Umbilical cord (tissue), 2 donors: ENCODE measurements around the gene ATP10B. TPM values are rescaled to one million over a fixed set of nuclear protein-coding genes. Genes with fewer than 3 reads are reported as not detected.
"Not testable (repeated sequence)": the region's sequence is repeated elsewhere in the genome, so short reads cannot be mapped to it uniquely, and the experiment has no call there.

Experiments used
- DNase-seq: peaks from one replicate; pipeline ENCODE4 v3.0.0-alpha.2; 2015; ENCODE audit warnings: low spot score
- total RNA-seq: library from RNA; depleted of rRNA; stranded (reverse); fragments of >200 nt; gene quantifications from one replicate; pipeline ENCODE4 v1.2.3, GENCODE V29; 2014; ENCODE audit warnings: low replicate concordance; ENCODE audit not compliant: insufficient read depth

ATP10B gene, protein sequence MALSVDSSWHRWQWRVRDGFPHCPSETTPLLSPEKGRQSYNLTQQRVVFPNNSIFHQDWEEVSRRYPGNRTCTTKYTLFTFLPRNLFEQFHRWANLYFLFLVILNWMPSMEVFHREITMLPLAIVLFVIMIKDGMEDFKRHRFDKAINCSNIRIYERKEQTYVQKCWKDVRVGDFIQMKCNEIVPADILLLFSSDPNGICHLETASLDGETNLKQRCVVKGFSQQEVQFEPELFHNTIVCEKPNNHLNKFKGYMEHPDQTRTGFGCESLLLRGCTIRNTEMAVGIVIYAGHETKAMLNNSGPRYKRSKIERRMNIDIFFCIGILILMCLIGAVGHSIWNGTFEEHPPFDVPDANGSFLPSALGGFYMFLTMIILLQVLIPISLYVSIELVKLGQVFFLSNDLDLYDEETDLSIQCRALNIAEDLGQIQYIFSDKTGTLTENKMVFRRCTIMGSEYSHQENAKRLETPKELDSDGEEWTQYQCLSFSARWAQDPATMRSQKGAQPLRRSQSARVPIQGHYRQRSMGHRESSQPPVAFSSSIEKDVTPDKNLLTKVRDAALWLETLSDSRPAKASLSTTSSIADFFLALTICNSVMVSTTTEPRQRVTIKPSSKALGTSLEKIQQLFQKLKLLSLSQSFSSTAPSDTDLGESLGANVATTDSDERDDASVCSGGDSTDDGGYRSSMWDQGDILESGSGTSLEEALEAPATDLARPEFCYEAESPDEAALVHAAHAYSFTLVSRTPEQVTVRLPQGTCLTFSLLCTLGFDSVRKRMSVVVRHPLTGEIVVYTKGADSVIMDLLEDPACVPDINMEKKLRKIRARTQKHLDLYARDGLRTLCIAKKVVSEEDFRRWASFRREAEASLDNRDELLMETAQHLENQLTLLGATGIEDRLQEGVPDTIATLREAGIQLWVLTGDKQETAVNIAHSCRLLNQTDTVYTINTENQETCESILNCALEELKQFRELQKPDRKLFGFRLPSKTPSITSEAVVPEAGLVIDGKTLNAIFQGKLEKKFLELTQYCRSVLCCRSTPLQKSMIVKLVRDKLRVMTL (N-terminal part only)
- total RNA-seq: 2.2 TPM

GRCh38 chr5:160852049-160852448 is at the start of gene ATP10B:
ATP10B (minus strand) TSS chr5:160852211; CDS start chr5:160688074, 164,137 bp downstream.
- DNase-seq: no peak

DNA sequence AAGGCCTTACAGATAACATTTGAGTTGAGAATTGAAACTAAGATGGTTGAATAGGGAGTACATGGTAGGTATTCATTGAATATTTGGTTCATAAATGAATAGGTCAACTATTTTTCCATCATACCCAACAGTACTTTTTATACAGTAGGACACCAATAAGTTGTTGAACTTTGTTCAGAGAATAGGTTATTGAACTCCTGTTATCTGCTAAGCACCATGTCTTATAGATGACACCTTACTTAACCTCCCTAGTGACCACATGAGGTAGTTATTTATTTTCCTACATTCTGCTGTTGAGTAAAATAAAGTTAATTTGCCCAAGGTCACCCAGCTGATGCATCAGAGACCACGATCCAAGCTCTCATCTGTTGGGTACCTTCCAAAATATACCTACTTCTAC is 49.6 kb upstream of the ATP10B start:
- no peak for DNase-seq

DNA sequence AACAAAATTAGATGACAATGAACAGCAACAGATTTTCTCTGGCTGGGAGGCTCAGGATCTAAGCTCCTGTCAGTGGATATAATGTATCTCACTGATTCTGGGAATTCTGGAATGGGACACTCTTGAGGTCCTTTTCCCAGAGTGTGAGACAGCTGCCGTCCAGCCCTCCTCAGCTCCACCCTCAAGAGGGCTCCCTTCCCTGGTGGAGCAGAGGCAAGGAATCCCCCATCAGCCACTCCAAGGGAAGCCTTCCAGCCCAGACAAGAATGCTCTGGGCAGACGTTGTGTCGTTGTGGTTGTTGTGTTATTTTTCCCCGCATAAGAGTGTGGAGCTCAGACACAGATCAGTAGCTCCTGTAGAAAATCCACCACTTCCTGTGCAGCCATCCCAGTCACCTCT is 47.7 kb upstream of the ATP10B start:
- DNase-seq: no peak

DNA sequence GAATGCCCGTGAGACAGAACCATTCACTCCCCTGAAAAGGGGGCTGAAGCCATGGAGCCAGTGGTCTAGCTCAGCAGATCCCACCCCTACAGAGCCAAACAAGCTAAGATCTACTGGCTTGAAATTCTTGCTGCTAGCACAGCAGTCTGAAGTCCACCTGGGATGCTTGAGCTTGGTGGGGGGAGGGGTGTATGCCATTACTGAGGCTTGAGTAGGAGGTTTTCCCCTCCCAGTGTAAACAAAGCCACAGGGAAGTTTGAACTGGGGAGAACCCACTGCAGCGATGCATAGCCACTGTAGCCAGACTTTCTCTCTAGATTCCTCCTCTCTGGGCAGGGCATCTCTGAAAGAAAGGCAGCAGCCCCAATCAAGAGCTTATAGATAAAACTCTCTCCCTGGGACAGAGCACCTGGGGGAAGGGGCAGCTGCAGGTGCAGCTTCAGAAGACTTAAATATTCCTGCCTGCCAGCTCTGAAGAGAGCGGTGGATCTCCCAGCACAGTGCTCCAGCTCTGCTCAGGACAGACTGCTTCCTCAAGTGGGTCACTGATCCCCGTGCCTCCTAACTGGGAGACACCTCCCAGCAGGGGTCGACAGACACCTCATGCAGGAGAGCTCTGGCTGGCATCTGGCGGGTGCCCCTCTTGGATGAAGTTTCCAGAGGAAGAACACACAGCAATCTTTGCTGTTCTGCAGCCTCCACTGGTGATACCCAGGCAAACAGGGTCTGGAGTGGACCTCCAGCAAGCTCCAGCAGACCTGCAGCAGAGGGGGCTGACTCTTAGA is 41.4 kb upstream of the ATP10B start:
- not testable (repeated sequence) for DNase-seq

DNA sequence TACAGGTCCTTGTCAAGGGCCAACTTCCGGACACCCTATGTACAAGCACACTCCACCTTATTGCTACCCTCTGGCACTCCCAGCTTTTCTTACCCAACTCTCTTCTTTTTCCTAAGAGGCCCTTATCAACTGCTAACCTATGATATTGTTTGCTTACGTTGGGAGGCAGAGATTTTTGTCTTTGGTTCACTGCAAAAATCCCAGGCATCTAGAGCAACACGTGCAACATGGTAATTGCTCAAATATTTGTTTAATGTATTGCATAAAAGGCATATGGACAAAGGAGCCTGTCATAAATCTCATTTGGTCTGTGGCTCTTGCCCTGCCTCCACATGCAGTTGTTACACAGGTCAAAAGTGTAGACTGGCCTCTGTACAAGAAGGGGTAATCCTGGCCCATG is 35.8 kb upstream of the ATP10B start:
- DNase-seq: no peak

- not testable (repeated sequence) for DNase-seq
Observed at GRCh38 chr5:160873560-160874200, 21.7 kb upstream of the ATP10B start.

- no peak for DNase-seq
Observed at GRCh38 chr5:160869989-160870521, 18.0 kb upstream of the ATP10B start.

DNA sequence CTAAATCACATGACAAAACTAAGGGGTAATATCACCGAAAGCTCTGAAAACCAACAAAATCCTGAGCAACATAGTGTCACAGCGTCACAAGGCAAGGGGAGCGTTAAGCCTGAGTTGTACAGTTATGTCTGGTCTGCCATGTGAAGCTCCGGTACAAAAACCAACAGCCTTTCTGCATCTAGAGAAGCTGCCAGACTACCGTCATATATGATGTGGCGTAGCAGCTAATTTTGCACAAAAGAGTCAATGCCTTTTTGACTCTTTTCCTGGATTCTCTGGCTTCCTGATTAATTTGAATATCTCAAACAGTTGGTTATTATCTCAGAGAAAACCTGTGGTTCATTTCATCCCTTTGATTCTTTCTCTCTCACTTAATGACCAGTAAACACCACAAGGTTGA is 16.0 kb upstream of the ATP10B start:
- no peak for DNase-seq

DNA sequence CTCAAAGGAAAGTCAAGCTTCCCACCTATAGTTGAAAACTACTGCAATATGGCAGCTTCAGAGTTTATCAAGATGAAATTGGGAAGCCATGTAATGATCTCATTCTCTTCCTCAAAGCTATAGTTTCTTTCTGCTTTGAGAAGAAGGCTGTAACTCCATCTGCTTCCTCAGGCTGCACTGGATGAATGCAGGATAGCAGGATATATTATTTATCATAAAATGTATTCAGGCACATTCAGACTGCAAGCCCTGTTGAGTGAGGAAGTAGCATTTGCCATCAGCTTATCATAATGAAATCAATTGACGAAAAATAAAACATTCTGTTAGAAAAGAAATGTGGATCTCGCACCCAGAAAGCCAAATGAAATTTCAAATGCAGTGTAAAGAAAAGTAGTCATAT is 560 bp downstream of the ATP10B start:
- DNase-seq: no peak

GRCh38 chr5:160850421-160850820 is 1.6 kb downstream of the ATP10B start:
- peak; percentile 80 for DNase-seq

DNA sequence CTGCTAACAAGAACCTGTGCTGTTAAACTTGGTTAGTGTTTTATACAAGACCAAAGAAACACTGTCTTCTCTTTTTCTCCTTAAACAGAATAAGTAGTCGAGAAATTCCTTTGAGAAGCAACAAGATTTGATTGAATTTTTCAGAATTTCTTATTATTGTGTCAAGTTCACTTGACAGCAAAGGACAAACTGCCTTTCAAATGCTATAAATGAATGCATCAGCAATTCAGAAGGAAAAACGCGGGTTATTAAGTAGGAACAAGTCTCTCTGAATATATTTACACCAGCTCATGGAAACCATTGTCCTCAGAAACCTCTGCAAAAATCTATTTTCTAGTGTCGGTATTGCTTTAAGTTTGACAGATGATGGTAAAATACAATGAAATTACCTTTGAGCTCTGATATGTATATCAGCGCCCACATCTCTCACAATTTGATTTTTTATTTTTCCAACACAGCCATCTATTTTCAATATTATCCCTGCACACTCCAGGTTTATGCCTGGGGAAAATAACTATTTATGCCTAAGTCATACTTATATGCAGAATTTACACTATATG is 4.4 kb downstream of the ATP10B start:
- no peak for DNase-seq

GRCh38 chr5:160846642-160847041 is 5.4 kb downstream of the ATP10B start:
- no peak for DNase-seq

- no peak for DNase-seq
Observed at GRCh38 chr5:160844177-160844576, 7.8 kb downstream of the ATP10B start.

DNA sequence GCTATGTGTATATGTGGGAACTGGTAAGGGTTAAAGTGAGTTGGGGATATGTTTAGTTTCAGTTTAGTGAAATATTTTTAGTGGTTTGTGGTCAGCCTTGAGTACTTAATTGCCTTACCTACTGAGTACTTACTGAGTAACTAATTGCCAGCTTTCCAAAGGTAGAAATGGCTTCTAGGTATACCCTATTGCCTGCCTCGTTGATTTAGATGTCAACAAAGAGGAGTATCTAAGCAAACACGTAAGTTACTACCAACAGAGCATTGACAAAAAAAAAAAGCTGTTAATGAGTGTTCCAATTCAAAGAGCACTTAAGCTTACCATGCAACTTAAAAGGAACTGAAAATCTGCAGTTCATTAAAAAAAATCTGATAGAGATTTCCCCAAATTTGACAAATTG is 8.8 kb downstream of the ATP10B start:
- no peak for DNase-seq

DNA sequence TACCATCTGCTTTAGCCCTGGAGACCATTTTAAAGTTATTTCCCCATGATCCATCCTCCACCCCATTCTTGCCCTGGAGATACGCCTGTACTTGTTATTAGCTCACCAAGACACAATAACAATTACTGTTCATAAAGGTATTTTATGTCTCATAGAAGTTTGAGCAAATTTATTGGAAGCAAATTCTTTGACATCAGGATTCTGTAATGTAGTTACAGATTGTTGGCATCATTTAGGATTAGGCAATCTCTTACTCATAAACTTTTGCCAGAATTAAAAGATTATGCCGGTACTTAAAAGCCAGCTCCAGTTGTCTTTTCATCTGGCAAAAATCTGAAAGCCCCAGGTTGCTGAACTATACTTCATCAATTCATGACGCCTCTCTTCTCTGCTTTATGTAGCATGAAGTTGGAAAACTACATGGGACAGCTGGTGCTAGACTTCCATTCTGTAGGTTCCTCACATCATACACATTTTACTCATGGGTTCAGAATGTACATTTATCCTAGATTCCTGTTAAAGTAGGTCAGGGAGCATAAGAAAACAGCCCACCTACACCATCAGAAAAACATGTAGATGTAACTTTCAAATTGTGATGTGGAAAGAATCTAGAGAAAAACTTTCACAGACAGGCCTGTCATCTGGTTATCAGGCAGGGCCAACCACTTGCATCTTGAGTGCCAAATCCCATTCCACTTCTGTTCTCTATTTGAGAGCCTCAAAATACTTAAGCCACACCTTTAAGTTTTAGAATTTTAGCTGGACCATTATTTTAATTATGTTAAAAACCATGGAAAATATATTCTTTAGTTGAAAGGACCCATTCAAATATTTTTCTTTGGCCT is 14.0 kb downstream of the ATP10B start:
- DNase-seq: peak; percentile 18

DNA sequence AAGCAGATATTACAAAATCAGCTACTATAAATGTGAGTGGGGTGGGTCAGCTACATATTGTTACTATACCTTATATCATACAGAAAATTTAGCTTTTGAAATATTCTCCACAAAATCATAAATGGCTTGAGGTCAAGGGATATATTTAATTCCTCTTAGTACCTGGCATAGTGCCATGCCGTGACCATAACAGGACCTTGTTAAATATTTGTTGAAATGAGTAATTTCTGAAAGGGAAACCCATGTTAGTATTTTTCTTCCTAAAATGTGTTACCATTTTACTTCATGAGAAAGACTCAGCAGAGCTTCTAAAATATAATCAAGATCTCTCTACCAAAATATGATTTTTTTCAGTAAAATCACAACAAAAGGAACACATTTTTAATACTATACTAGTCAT is 14.8 kb downstream of the ATP10B start:
- no peak for DNase-seq

DNA sequence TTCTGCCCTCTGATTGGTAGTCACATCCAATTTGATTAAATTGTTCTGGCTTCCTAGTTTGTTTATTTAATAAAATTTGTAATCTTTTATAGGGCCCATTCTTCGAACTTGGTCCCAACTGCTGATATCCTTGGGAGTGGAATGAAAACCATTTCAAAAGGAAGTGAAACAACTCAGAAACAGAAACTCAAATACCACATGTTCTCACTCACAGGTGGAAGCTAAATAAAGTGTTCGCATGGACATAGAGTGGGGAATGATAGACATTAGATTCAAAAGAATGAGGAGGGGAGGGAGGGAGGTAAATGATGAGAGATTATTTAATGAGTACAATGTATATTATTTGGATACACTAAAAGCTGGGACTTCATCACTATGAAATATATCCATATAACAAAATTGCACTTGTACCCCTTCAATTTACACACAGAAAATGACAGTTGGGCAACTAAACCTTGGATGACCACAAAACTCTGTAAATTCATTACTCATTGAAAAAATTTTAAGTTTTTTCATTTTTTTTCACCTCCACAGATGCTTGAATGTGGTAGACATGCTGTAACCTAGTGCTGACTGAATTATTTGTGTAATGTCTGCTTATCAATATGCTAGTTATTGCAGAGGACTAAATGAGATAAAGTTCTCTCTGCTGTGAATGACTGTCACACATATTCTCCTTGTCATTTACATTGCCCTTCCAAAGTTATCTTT is 16.0 kb downstream of the ATP10B start:
- no peak for DNase-seq

GRCh38 chr5:160835376-160835775 is 16.6 kb downstream of the ATP10B start:
- no peak for DNase-seq

DNA sequence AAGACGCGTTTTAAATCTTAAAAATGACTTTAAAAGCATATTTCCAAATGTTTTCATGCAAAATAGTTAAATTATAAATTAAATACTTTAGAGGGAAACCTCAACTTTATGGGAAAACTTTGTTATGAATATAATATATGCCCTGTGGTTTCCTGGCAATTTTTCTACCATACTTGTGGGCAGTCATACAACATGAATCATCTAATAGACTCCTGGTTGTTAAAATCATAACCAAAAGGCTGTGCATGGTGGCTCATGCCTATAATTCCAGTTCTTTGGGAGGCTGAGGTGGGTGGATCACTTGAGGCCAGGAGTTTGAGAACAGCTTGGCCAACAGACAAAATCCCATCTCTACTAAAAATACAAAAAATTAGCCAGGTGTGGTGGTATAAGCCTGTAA is 18.2 kb downstream of the ATP10B start:
- DNase-seq: no peak
